IMR-90 (cell line): ENCODE measurements around the gene GRIA3. TPM values are rescaled to one million over a fixed set of nuclear protein-coding genes. Genes with fewer than 3 reads are reported as not detected.

ENCODE experiments used
- ATAC-seq: fragments of 200-7000 bp; cut with Tn5 transposase; 2 replicates; pipeline ENCODE4 v1.9.1; 2020; ENCODE audit warnings: low read depth, mild to moderate bottlenecking, moderate library complexity
- BruUV-seq: library from RNA; stranded (reverse); fragments of 400-500 nt; replicated peaks from 2 replicates; lab custom pipeline; 2021; lab: Mats Ljungman, UMichigan
- CTCF ChIA-PET: fragments of 300-600 bp; formaldehyde crosslinking; extraction: SDS; loops from one replicate; lab custom pipeline; 2021; ENCODE audit warnings: antibody characterized with exemption; lab: Yijun Ruan, JAX
- POLR2A ChIA-PET: fragments of 300-600 bp; sonication (Branson Sonifier 250); formaldehyde crosslinking; loops from one replicate; lab custom pipeline; 2022; ENCODE audit warnings: antibody characterized with exemption; ENCODE audit not compliant: unreplicated experiment; lab: Charles Lee
- DNase-seq: peaks from one replicate; pipeline ENCODE4 v3.0.0; 2013
- H2AFZ ChIP-seq: replicated peaks from 2 replicates; pipeline ENCODE3; 2013; ENCODE audit warnings: low read length, mild to moderate bottlenecking; ENCODE audit not compliant: poor library complexity
- H2AK5ac ChIP-seq: 2 replicates; pipeline ENCODE4 v1.6.1; 2013; ENCODE audit warnings: low read depth, low read length, inconsistent platforms
- H2AK9ac ChIP-seq: replicated peaks from 2 replicates; pipeline ENCODE3; 2013; ENCODE audit warnings: mild to moderate bottlenecking, low read depth, low read length, moderate library complexity; ENCODE audit not compliant: poor library complexity
- H2BK120ac ChIP-seq: 2 replicates; pipeline ENCODE4 v1.6.1; 2013; ENCODE audit warnings: low read depth, low read length, inconsistent platforms
- H2BK15ac ChIP-seq: 3 replicates; pipeline ENCODE4 v1.6.1; 2013; ENCODE audit warnings: low read depth, low read length, inconsistent platforms
- H2BK20ac ChIP-seq: 2 replicates; pipeline ENCODE4 v1.6.1; 2013; ENCODE audit warnings: low read depth, mild to moderate bottlenecking, inconsistent platforms, low read length, moderate library complexity
- H2BK5ac ChIP-seq: 2 replicates; pipeline ENCODE4 v1.6.1; 2013; ENCODE audit warnings: mild to moderate bottlenecking, low read depth, low read length, inconsistent platforms; ENCODE audit not compliant: poor library complexity, severe bottlenecking
- H3K14ac ChIP-seq: replicated peaks from 2 replicates; pipeline ENCODE4 v1.6.1; 2013; ENCODE audit warnings: low read depth, low read length, inconsistent platforms
- H3K18ac ChIP-seq: 2 replicates; pipeline ENCODE4 v1.6.1; 2013; ENCODE audit warnings: low read depth, low read length, control low read depth
- H3K23ac ChIP-seq: 2 replicates; pipeline ENCODE4 v1.6.1; 2013; ENCODE audit warnings: low read depth, low read length, inconsistent platforms
- H3K27ac ChIP-seq: 2 replicates; pipeline ENCODE4 v1.5.1; 2013; ENCODE audit warnings: mild to moderate bottlenecking, control low read depth, low read length; ENCODE audit not compliant: insufficient read depth
- H3K27me3 ChIP-seq: 2 replicates; pipeline ENCODE4 v1.6.1; 2013; ENCODE audit warnings: low read length; ENCODE audit not compliant: control insufficient read depth, insufficient read depth
- H3K36me3 ChIP-seq: 2 replicates; pipeline ENCODE4 v1.6.1; 2013; ENCODE audit warnings: low read length, mixed read lengths; ENCODE audit not compliant: control insufficient read depth, insufficient read depth
- H3K4ac ChIP-seq: 2 replicates; pipeline ENCODE4 v1.6.1; 2013; ENCODE audit warnings: low read depth, low read length, inconsistent platforms
- H3K4me1 ChIP-seq: 2 replicates; pipeline ENCODE4 v1.6.1; 2013; ENCODE audit warnings: low read length, mixed read lengths; ENCODE audit not compliant: control insufficient read depth, insufficient read depth
- H3K4me2 ChIP-seq: 2 replicates; pipeline ENCODE4 v1.6.1; 2013; ENCODE audit warnings: low read depth, mild to moderate bottlenecking, control low read depth, low read length, moderate library complexity
- H3K4me3 ChIP-seq: 2 replicates; pipeline ENCODE4 v1.5.1; 2013; ENCODE audit warnings: low read depth, mild to moderate bottlenecking, control low read depth, low read length, moderate library complexity; ENCODE audit not compliant: insufficient read depth
- H3K56ac ChIP-seq: 2 replicates; pipeline ENCODE4 v1.6.1; 2013; ENCODE audit warnings: low read length, inconsistent platforms; ENCODE audit not compliant: insufficient read depth; ENCODE audit errors: extremely low read depth
- H3K79me1 ChIP-seq, 2 experiments: 2 replicates each; pipeline ENCODE4 v1.6.1; 2013; ENCODE audit warnings: low read length in 2 of 2, inconsistent platforms in 1 of 2, low read depth in 1 of 2
- H3K9ac ChIP-seq: 2 replicates; pipeline ENCODE4 v1.6.1; 2013; ENCODE audit warnings: low read depth, low read length, control low read depth
- H3K9me1 ChIP-seq: 2 replicates; pipeline ENCODE4 v1.6.1; 2013; ENCODE audit warnings: low read length, inconsistent platforms; ENCODE audit not compliant: insufficient read depth
- H3K9me3 ChIP-seq: 2 replicates; pipeline ENCODE4 v1.6.1; 2013; ENCODE audit warnings: low read length; ENCODE audit not compliant: control insufficient read depth, insufficient read depth
- H4K20me1 ChIP-seq: 2 replicates; pipeline ENCODE4 v1.6.1; 2013; ENCODE audit warnings: low read length, inconsistent platforms; ENCODE audit not compliant: insufficient read depth
- H4K5ac ChIP-seq: 2 replicates; pipeline ENCODE4 v1.6.1; 2013; ENCODE audit warnings: mild to moderate bottlenecking, low read depth, low read length, control low read depth
- H4K8ac ChIP-seq, 2 experiments: 2 replicates each; pipeline ENCODE4 v1.6.1; 2013; ENCODE audit warnings: low read depth in 2 of 2, low read length in 2 of 2, control low read depth in 1 of 2, inconsistent platforms in 1 of 2
- H4K91ac ChIP-seq: 2 replicates; pipeline ENCODE4 v1.6.1; 2013; ENCODE audit warnings: low read depth, low read length, inconsistent platforms; ENCODE audit not compliant: insufficient read depth
- BHLHE40 ChIP-seq: fragments of 150-350 bp; IDR thresholded peaks from 2 replicates; pipeline ENCODE4 v1.6.1; 2016; ENCODE audit warnings: mild to moderate bottlenecking, low read depth, low read length
- CEBPB ChIP-seq: IDR thresholded peaks from 2 replicates; pipeline ENCODE4 v1.6.1; 2012; ENCODE audit warnings: low read depth, low read length, improper control_type of control experiment
- CHD1 ChIP-seq: IDR thresholded peaks from 2 replicates; pipeline ENCODE4 v1.6.1; 2012; ENCODE audit warnings: low read depth, low read length, improper control_type of control experiment
- CTCF ChIP-seq: conservative IDR thresholded peaks from 2 replicates; pipeline ENCODE4 v1.5.1; 2012; ENCODE audit warnings: mild to moderate bottlenecking, low read depth, low read length, improper control_type of control experiment
- ELK1 ChIP-seq: fragments of 150-350 bp; IDR thresholded peaks from 2 replicates; pipeline ENCODE4 v1.6.1; 2016; ENCODE audit warnings: low read depth, mild to moderate bottlenecking, low read length, moderate library complexity, borderline replicate concordance
- FOS ChIP-seq: fragments of 150-350 bp; IDR thresholded peaks from 2 replicates; pipeline ENCODE4 v1.6.1; 2016; ENCODE audit warnings: low read depth, low read length
- MAFK ChIP-seq: IDR thresholded peaks from 2 replicates; pipeline ENCODE4 v1.6.1; 2012; ENCODE audit warnings: low read depth, low read length, improper control_type of control experiment
- MAZ ChIP-seq: IDR thresholded peaks from 2 replicates; pipeline ENCODE4 v1.6.1; 2012; ENCODE audit warnings: low read depth, mild to moderate bottlenecking, low read length, improper control_type of control experiment, moderate library complexity, borderline replicate concordance
- MXI1 ChIP-seq: IDR thresholded peaks from 2 replicates; pipeline ENCODE4 v1.6.1; 2012; ENCODE audit warnings: low read depth, mild to moderate bottlenecking, low read length, moderate library complexity, borderline replicate concordance
- NFE2L2 ChIP-seq: fragments of 150-350 bp; IDR thresholded peaks from 2 replicates; pipeline ENCODE4 v1.6.1; 2016; ENCODE audit warnings: low read depth, mild to moderate bottlenecking, low read length
- POLR2A ChIP-seq: IDR thresholded peaks from 2 replicates; pipeline ENCODE4 v1.6.1; 2012; ENCODE audit warnings: mild to moderate bottlenecking, low read depth, low read length
- RAD21 ChIP-seq: IDR thresholded peaks from 2 replicates; pipeline ENCODE4 v1.6.1; 2012; ENCODE audit warnings: low read length, improper control_type of control experiment
- RCOR1 ChIP-seq: IDR thresholded peaks from 2 replicates; pipeline ENCODE4 v1.6.1; 2012; ENCODE audit warnings: mild to moderate bottlenecking, low read length, improper control_type of control experiment; ENCODE audit not compliant: insufficient replicate concordance
- RFX5 ChIP-seq: IDR thresholded peaks from 2 replicates; pipeline ENCODE4 v1.8.0; 2012; ENCODE audit warnings: low read depth, mild to moderate bottlenecking, low read length, moderate library complexity
- SMC3 ChIP-seq: fragments of 150-350 bp; IDR thresholded peaks from 2 replicates; pipeline ENCODE4 v1.6.1; 2016; ENCODE audit warnings: low read depth, mild to moderate bottlenecking, antibody characterized with exemption, low read length, moderate library complexity
- USF2 ChIP-seq: fragments of 150-350 bp; IDR thresholded peaks from 2 replicates; pipeline ENCODE4 v1.6.1; 2017; ENCODE audit warnings: mild to moderate bottlenecking, antibody characterized with exemption, low read length, low read depth
- WGBS, 2 experiments: methylation state at CpG; one replicate each; pipeline versions ENCODE4 v1.1.5 to v1.1.7; 2013; ENCODE audit warnings: missing lambda C conversion rate in 2 of 2; ENCODE audit not compliant: insufficient read length in 1 of 2; ENCODE audit errors: extremely low coverage in 2 of 2; 5-methylcytosine and 5-hydroxymethylcytosine counted together
- dilution Hi-C: fragments of 300-500 bp; cut with HindIII; formaldehyde crosslinking; loops from one replicate; pipeline ENCODE4 v1.14.3; 2018; ENCODE audit warnings: low sequenced_read_pairs; ENCODE audit not compliant: unreplicated experiment
- in situ Hi-C: fragments of 300-500 bp; cut with MboI; formaldehyde crosslinking; loops from 3 replicates; pipeline ENCODE4 v1.14.3; 2019; ENCODE audit warnings: low sequenced_read_pairs, inconsistent platforms, mixed read lengths
- intact Hi-C: fragments of 100-400 bp; cut with micrococcal nuclease; formaldehyde crosslinking; loops from 2 replicates; pipeline ENCODE4 v1.10.0; 2022
- polyA plus RNA-seq, 3 experiments: library from polyadenylated mRNA; depleted of rRNA; stranded (reverse); fragments of >200 nt; gene quantifications; 2 replicates each; pipeline ENCODE4 v1.2.3, GENCODE V29; 2012; ENCODE audit warnings: low replicate concordance in 1 of 3
- total RNA-seq: library from RNA; depleted of rRNA; stranded (reverse); fragments of >200 nt; gene quantifications from 2 replicates; pipeline ENCODE4 v1.2.3, GENCODE V29; 2012

GRIA3 gene
- total and polyA plus RNA-seq, 2 of the 4 experiments (the other 2 are of a cell fraction), result not detected

GRCh38 chrX:123153846-123154335, 30.2 kb upstream of the GRIA3 start:
- Histone ChIP-seq H4K20me1 (no peaks in the 10 kb centered on the region), H3K23ac (no peak overlapping the region), H3K27me3 (no peaks in the 10 kb centered on the region), H3K14ac (no peak overlapping the region), H4K5ac (no peak overlapping the region), H4K91ac (no peak overlapping the region), H2AFZ (no peak overlapping the region), H2BK15ac (no peak overlapping the region), H3K56ac (no peak overlapping the region), H3K4me1 (no peaks in the 10 kb centered on the region), H3K79me1 (no peaks in the 10 kb centered on the region), H3K4ac (no peak overlapping the region), H2BK5ac (no peak overlapping the region), H2AK9ac (no peak overlapping the region), H4K8ac (no peak overlapping the region), H3K9me1 (no peaks in the 10 kb centered on the region), H2BK120ac (no peak overlapping the region), H3K4me3 (no peak overlapping the region), H3K9me3 (no peaks in the 10 kb centered on the region), H2BK20ac (no peak overlapping the region), H3K27ac (no peak overlapping the region), H3K4me2 (no peak overlapping the region), H3K36me3 (no peaks in the 10 kb centered on the region), H2AK5ac (no peak overlapping the region), H3K18ac (no peak overlapping the region), H3K9ac (no peak overlapping the region)
- no CpG with 5 or more reads among the region's 7 CpGs for WGBS, 2 experiments
- in situ Hi-C loops (no loop called here), intact Hi-C loops (no loop called here), dilution Hi-C loops (no loop called here)
- ATAC-seq (no peak), DNase-seq (no peak)
- ChIA-PET POLR2A (no interaction called here), CTCF (no interaction called here)
- TF ChIP-seq MAFK (no peak), MAZ (no peak), RAD21 (no peak), MXI1 (no peak), RCOR1 (no peak), CHD1 (no peak), CTCF (no peak), BHLHE40 (no peak), FOS (no peak), USF2 (no peak), NFE2L2 (no peak), RFX5 (no peak), SMC3 (no peak), POLR2A (no peak), CEBPB (no peak), ELK1 (no peak)
- BruUV-seq, result no TSS peak
